NCI-H345 treated with DMSO at 0.1 percent for 48 hours (cell line): Measurements from ENCODE around the gene KIF1A.

Experiments
- DNase-seq: peaks from one replicate; lab custom pipeline; 2025; ENCODE audit not compliant: unreplicated experiment; lab: John Stamatoyannopoulos, UW

Gene KIF1A

GRCh38 chr2:240768216-240768615, 51.8 kb downstream of the KIF1A start:
- no peak for DNase-seq

- no peak for DNase-seq
These were observed 52.7 kb downstream of the KIF1A start for GRCh38 chr2:240767341-240767740.

GRCh38 chr2:240766072-240766471, 53.9 kb downstream of the KIF1A start:
- no peak for DNase-seq

GRCh38 chr2:240765007-240765406, 55.0 kb downstream of the KIF1A start:
- no peak for DNase-seq

GRCh38 chr2:240764605-240765004, 55.4 kb downstream of the KIF1A start:
- DNase-seq = no peak

- DNase-seq = no peak
These were observed 57.0 kb downstream of the KIF1A start for GRCh38 chr2:240762971-240763370.

GRCh38 chr2:240762249-240762648, 57.8 kb downstream of the KIF1A start:
- DNase-seq = no peak

GRCh38 chr2:240760576-240761246, 59.3 kb downstream of the KIF1A start:
- no peak for DNase-seq

GRCh38 chr2:240760121-240760520, 59.9 kb downstream of the KIF1A start:
- DNase-seq = no peak

GRCh38 chr2:240759459-240759858, 60.6 kb downstream of the KIF1A start:
- DNase-seq = no peak

- DNase-seq = no peak
These were observed 62.9 kb downstream of the KIF1A start for GRCh38 chr2:240757086-240757614.

- DNase-seq = no peak
These were observed 67.8 kb downstream of the KIF1A start for GRCh38 chr2:240752209-240752608.

GRCh38 chr2:240750409-240750808, 69.6 kb downstream of the KIF1A start:
- DNase-seq = no peak

- DNase-seq = no peak
These were observed 70.5 kb downstream of the KIF1A start for GRCh38 chr2:240749516-240749915.

- no peak for DNase-seq
These were observed 72.8 kb downstream of the KIF1A start for GRCh38 chr2:240747256-240747655.

GRCh38 chr2:240746671-240747070, 73.3 kb downstream of the KIF1A start:
- DNase-seq = no peak

- no peak for DNase-seq
These were observed 74.1 kb downstream of the KIF1A start for GRCh38 chr2:240745962-240746361.

- DNase-seq = no peak
These were observed 74.6 kb downstream of the KIF1A start for GRCh38 chr2:240745456-240745855.

GRCh38 chr2:240742602-240743095, 77.4 kb downstream of the KIF1A start:
- DNase-seq = no peak

GRCh38 chr2:240741091-240741490, 78.9 kb downstream of the KIF1A start:
- DNase-seq = no peak

- DNase-seq = no peak
These were observed 80.2 kb downstream of the KIF1A start for GRCh38 chr2:240739797-240740196.

GRCh38 chr2:240737958-240738357, 82.1 kb downstream of the KIF1A start:
- DNase-seq = no peak

GRCh38 chr2:240737512-240737911, 82.5 kb downstream of the KIF1A start:
- no peak for DNase-seq
